ENCODE results near the gene FLNC. TPM values are rescaled to one million over a fixed set of nuclear protein-coding genes. Genes with fewer than 3 reads are reported as not detected.

The FLNC gene
- total and polyA plus RNA-seq, 2 donors from 2014 or later, result 2.8 to 12.2 TPM

DNA sequence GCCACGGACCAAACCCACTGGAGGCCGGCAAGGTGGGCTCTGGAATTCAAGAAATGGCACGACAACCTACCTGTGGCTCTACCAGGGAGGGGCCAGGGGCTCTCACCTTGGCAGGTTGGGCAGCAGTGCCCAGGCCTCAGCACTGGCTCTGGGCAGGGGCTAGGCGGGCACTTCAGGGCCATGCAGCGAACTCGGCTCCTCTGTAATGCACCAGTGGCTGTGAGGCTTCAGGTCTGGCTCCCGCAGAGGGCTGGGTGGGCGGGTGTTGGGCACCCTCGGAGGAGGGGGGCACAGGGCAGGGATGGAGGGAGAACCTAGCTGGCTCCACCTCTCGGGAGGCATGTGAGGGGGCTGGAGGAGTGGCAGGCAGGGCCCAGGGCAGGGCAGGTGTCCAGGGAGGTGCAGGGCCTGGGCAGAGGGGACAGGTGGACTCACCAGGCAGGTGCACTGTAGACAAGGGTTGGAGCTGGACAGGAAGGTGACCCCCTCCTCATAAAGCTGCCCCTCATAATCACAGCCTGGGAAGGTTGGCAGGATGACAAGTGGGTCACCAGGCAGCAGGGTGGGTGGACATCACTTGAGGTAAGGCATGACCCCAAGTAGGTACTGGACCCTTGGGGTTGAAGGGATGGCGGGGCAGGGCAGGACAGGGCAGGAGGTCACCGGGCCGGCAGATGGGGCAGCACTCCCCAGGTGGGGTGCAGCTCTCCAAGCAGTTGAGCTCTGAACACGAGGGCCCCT is 73.6 kb downstream of the FLNC start:
- no peak overlapping the region for H3K9ac ChIP-seq (ENCODE audit: low read length in 3 of 3)
- TF ChIP-seq, protein P1, sequence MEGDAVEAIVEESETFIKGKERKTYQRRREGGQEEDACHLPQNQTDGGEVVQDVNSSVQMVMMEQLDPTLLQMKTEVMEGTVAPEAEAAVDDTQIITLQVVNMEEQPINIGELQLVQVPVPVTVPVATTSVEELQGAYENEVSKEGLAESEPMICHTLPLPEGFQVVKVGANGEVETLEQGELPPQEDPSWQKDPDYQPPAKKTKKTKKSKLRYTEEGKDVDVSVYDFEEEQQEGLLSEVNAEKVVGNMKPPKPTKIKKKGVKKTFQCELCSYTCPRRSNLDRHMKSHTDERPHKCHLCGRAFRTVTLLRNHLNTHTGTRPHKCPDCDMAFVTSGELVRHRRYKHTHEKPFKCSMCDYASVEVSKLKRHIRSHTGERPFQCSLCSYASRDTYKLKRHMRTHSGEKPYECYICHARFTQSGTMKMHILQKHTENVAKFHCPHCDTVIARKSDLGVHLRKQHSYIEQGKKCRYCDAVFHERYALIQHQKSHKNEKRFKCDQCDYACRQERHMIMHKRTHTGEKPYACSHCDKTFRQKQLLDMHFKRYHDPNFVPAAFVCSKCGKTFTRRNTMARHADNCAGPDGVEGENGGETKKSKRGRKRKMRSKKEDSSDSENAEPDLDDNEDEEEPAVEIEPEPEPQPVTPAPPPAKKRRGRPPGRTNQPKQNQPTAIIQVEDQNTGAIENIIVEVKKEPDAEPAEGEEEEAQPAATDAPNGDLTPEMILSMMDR (IDR thresholded peaks at IDR 0.05; ENCODE audit: borderline replicate concordance, extremely low read depth, insufficient read depth), result no peak
- DNase-seq (peak in 1 of 5 donors; percentile 81), FAIRE-seq (no peak)
- H3K9me3 ChIP-seq (ENCODE audit: control insufficient read depth in 2 of 3, insufficient read depth in 1 of 3, low read length in 3 of 3), result peaks cover 0 to 5% (median 0%) of the 10 kb centered on the region in 3 donors
- intact Hi-C loops (cut with DNase I), result no loop called here
- H3K4me3 ChIP-seq (ENCODE audit: low read length in 3 of 3), result no peak overlapping the region
- H3K4me1 ChIP-seq (ENCODE audit: control insufficient read depth in 2 of 3, insufficient read depth in 2 of 3, low read depth in 1 of 3, low read length in 3 of 3), result no peaks in the 10 kb centered on the region
- H3K27ac ChIP-seq (ENCODE audit: low read depth in 2 of 2, low read length in 2 of 2), result no peak overlapping the region
- H3K27me3 ChIP-seq (ENCODE audit: control insufficient read depth, insufficient read depth, low read length), result no peaks in the 10 kb centered on the region
- H3K36me3 ChIP-seq (ENCODE audit: control insufficient read depth in 2 of 3, insufficient read depth in 3 of 3, low read length in 3 of 3), result peaks cover 0 to 4% (median 0%) of the 10 kb centered on the region in 3 donors

DNA sequence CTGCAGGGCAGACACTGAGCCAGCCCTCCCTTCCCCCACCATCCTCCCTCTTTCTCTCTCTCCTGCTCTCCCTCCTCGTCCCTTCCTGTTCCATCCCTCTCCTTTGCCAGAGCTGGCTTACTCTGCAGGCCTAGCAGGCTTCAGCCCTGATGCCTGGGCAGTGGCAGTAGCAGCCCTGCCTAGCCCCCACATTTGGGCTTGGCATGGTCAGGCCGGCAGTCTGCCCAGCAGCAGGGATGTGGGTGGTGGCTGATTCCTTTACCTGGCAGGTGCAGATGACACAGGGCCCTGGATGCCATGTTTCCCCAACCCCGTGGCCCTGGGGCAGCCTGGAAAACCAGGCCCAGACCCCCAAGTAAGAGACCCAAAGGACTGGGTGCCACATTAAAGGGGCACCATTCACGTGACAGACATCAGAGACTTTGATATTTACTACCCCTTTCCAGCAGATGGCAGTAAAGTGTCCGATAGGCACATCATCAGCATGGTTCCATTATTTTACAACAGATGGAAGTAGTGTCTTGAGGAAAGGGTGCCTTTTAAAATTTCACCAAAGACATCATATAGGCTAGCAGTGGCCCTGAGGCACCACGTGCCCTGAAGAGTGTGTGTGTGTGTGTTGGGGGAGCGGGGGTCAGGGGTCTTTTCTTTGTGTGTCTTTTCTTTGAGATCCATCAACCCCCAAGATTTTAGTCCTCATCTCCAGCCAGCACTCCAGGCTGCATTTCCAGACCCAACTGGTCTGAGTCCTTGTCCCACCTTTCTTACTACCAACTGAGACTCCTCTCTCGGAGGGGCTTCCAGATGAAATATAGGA is 74.4 kb downstream of the FLNC start:
- Histone ChIP-seq H3K9ac (ENCODE audit: low read length in 3 of 3) (no peak overlapping the region), H3K27me3 (ENCODE audit: control insufficient read depth, insufficient read depth, low read length) (no peaks in the 10 kb centered on the region), H3K27ac (ENCODE audit: low read depth in 2 of 2, low read length in 2 of 2) (no peak overlapping the region), H3K4me3 (ENCODE audit: low read length in 3 of 3) (no peak overlapping the region), H3K4me1 (ENCODE audit: control insufficient read depth in 2 of 3, insufficient read depth in 2 of 3, low read depth in 1 of 3, low read length in 3 of 3) (peaks cover 0 to 6% (median 3%) of the 10 kb centered on the region in 3 donors), H3K36me3 (ENCODE audit: control insufficient read depth in 2 of 3, insufficient read depth in 3 of 3, low read length in 3 of 3) (peaks cover 0 to 4% (median 0%) of the 10 kb centered on the region in 3 donors), H3K9me3 (ENCODE audit: control insufficient read depth in 2 of 3, insufficient read depth in 1 of 3, low read length in 3 of 3) (peaks cover 0 to under 1% (median 0%) of the 10 kb centered on the region in 3 donors)
- FAIRE-seq (no peak), DNase-seq (peak in 2 of 5 donors; percentile 41 to 72)
- intact Hi-C loops (cut with DNase I), result no loop called here
- TF ChIP-seq, protein P1 (IDR thresholded peaks at IDR 0.05; ENCODE audit: borderline replicate concordance, extremely low read depth, insufficient read depth), result peak; percentile 76

DNA sequence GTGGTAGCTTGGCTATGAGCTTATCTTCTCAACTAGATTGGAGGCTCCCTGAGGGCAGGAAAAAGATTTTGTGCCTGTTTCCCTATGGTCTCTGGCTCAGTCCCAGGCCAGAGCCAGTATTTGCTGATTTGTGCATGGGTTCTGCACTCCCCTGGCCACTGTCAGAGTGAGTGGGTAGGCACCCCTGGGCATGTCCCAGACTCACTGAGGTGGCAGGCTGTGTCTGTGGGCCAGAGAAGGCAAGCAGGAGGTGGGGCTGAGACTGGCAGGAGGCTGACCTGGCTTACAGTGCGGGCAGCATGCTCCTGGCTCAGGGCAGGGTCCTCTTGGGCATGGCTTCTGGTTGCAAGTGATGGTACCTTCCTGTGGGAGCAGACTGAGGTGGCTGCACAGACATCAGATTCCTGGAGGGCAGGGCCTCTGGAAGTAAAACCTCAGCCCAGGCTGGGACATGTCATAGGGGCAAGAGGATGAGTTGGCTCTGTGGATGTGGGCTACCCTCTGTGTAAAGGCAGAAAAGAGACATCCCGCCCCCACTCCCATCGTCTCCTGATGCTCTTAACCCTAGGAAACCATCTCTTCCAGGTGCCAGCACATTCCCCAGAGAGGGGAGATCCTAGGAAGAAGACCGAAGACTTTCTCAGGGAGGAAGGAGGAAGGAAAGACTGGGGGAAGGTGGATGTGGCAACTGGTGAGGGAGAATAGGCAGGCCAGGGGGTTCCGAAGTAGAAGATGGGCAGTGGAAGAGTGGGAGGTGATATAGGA is 76.0 kb downstream of the FLNC start:
- intact Hi-C loops (cut with DNase I), result no loop called here
- peaks cover 0 to 12% (median 5%) of the 10 kb centered on the region in 3 donors for H3K4me1 ChIP-seq (ENCODE audit: control insufficient read depth in 2 of 3, insufficient read depth in 2 of 3, low read depth in 1 of 3, low read length in 3 of 3)
- peaks cover 0 to 4% (median 0%) of the 10 kb centered on the region in 3 donors for H3K36me3 ChIP-seq (ENCODE audit: control insufficient read depth in 2 of 3, insufficient read depth in 3 of 3, low read length in 3 of 3)
- H3K9me3 ChIP-seq (ENCODE audit: control insufficient read depth in 2 of 3, insufficient read depth in 1 of 3, low read length in 3 of 3), result no peaks in the 10 kb centered on the region
- no peak overlapping the region for H3K4me3 ChIP-seq (ENCODE audit: low read length in 3 of 3)
- DNase-seq (no peak), FAIRE-seq (no peak)
- H3K27me3 ChIP-seq (ENCODE audit: control insufficient read depth, insufficient read depth, low read length), result no peaks in the 10 kb centered on the region
- H3K9ac ChIP-seq (ENCODE audit: low read length in 3 of 3), result no peak overlapping the region
- no peak overlapping the region for H3K27ac ChIP-seq (ENCODE audit: low read depth in 2 of 2, low read length in 2 of 2)
- TF ChIP-seq, protein P1 (IDR thresholded peaks at IDR 0.05; ENCODE audit: borderline replicate concordance, extremely low read depth, insufficient read depth), result no peak

All from kidney (tissue), 14 donors.